Gastroesophageal sphincter (tissue), 3 donors: ENCODE results near the gene LIMCH1.

Experiments used
- EP300 ChIP-seq: sonication (generic); formaldehyde crosslinking; IDR thresholded peaks from one replicate; pipeline ENCODE4 v1.6.1; 2017; ENCODE audit warnings: antibody characterized with exemption, mild to moderate bottlenecking
- POLR2A ChIP-seq, 2 donors: fragments of 450-650 bp; IDR thresholded peaks; one replicate each; pipeline ENCODE4 v1.6.1; 2017; ENCODE audit warnings: antibody characterized with exemption in 2 of 2, mild to moderate bottlenecking in 2 of 2, moderate library complexity in 1 of 2
- POLR2AphosphoS5 ChIP-seq: sonication (generic); formaldehyde crosslinking; IDR thresholded peaks from one replicate; pipeline ENCODE4 v1.6.1; 2017; ENCODE audit warnings: antibody characterized with exemption
- TF ChIP-seq, protein P1 (sequence below), 4 experiments: fragments of 200-600 bp in 2 of 4; fragments of 450-650 bp in 2 of 4; sonication (generic) in 1 of 4; IDR thresholded peaks; one replicate each; pipeline ENCODE4 v1.5.1; 2017 to 2019; ENCODE audit warnings: antibody characterized with exemption in 4 of 4, mild to moderate bottlenecking in 2 of 4, moderate library complexity in 2 of 4

- TF ChIP-seq, protein P1, sequence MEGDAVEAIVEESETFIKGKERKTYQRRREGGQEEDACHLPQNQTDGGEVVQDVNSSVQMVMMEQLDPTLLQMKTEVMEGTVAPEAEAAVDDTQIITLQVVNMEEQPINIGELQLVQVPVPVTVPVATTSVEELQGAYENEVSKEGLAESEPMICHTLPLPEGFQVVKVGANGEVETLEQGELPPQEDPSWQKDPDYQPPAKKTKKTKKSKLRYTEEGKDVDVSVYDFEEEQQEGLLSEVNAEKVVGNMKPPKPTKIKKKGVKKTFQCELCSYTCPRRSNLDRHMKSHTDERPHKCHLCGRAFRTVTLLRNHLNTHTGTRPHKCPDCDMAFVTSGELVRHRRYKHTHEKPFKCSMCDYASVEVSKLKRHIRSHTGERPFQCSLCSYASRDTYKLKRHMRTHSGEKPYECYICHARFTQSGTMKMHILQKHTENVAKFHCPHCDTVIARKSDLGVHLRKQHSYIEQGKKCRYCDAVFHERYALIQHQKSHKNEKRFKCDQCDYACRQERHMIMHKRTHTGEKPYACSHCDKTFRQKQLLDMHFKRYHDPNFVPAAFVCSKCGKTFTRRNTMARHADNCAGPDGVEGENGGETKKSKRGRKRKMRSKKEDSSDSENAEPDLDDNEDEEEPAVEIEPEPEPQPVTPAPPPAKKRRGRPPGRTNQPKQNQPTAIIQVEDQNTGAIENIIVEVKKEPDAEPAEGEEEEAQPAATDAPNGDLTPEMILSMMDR (IDR thresholded peaks at IDR 0.05) = no peak
- no peak for TF ChIP-seq POLR2AphosphoS5
- no peak for TF ChIP-seq EP300
- TF ChIP-seq POLR2A (IDR thresholded peaks at IDR 0.05) = no peak
These were observed 10.4 kb downstream of the LIMCH1 start for GRCh38 chr4:41548305-41548880.
